ENCODE data around the gene TRERF1. TPM values are rescaled to one million over a fixed set of nuclear protein-coding genes. Genes with fewer than 3 reads are reported as not detected.
"Not testable (repeated sequence)": the region's sequence is repeated elsewhere in the genome, so short reads cannot be mapped to it uniquely, and the experiment has no call there.

Gene TRERF1
- total RNA-seq, 4 donors from 2014 or later = 6.9 to 12.1 (median 8.8) TPM

GRCh38 chr6:42222448-42222847 lies 229.3 kb downstream of the TRERF1 start:
- no peak for DNase-seq (ENCODE audit: low spot score in 2 of 2)
- TF ChIP-seq POLR2A (IDR thresholded peaks at IDR 0.05) (no peak), CTCF (IDR thresholded peaks at IDR 0.05) (no peak)
- WGBS, 2 donors = 83 to 90% methylated on average over 7 of the region's 7 CpGs
- no peak overlapping the region for H3K4me3 ChIP-seq (ENCODE audit: low read depth, poor library complexity, severe bottlenecking)
- intact Hi-C loops (cut with DNase I; ENCODE audit: low total_unique reads) = no loop called here

GRCh38 chr6:42221546-42221945 lies 230.2 kb downstream of the TRERF1 start:
- 63 to 68% methylated on average over 4 of the region's 4 CpGs for WGBS, 2 donors
- no peak overlapping the region for H3K4me3 ChIP-seq (ENCODE audit: low read depth, poor library complexity, severe bottlenecking)
- intact Hi-C loops (cut with DNase I; ENCODE audit: low total_unique reads) = no loop called here
- no peak for DNase-seq (ENCODE audit: low spot score in 2 of 2)
- TF ChIP-seq CTCF (IDR thresholded peaks at IDR 0.05) (no peak), POLR2A (IDR thresholded peaks at IDR 0.05) (no peak)

- intact Hi-C loops (cut with DNase I; ENCODE audit: low total_unique reads) = no loop called here
- TF ChIP-seq POLR2A (IDR thresholded peaks at IDR 0.05) (no peak), CTCF (IDR thresholded peaks at IDR 0.05) (no peak)
- 72 to 79% methylated on average over 6 of the region's 6 CpGs for WGBS, 2 donors
- DNase-seq (ENCODE audit: low spot score in 2 of 2) = no peak
- no peak overlapping the region for H3K4me3 ChIP-seq (ENCODE audit: low read depth, poor library complexity, severe bottlenecking)
Observed at GRCh38 chr6:42220807-42221206, 230.9 kb downstream of the TRERF1 start.

GRCh38 chr6:42217519-42218367 lies 234.0 kb downstream of the TRERF1 start, which contains the start of gene MRPS10:
Gene MRPS10, minus strand, starts transcription at chr6:42217861. Its CDS starts 12 bp downstream, at chr6:42217849.
- intact Hi-C loops (cut with DNase I; ENCODE audit: low total_unique reads) = no loop called here
- TF ChIP-seq POLR2A (IDR thresholded peaks at IDR 0.05) (peak in 1 of 2 donors; percentile 29), CTCF (IDR thresholded peaks at IDR 0.05) (no peak)
- WGBS, 2 donors = 10 to 11% methylated on average over 28 to 29 of the region's 29 CpGs
- H3K4me3 ChIP-seq (ENCODE audit: low read depth, poor library complexity, severe bottlenecking) = peak within 1 kb of the TSS; percentile 61
- DNase-seq (ENCODE audit: low spot score in 2 of 2) = peak; percentile 94 to 98

- peak overlapping the region; percentile 61 for H3K4me3 ChIP-seq (ENCODE audit: low read depth, poor library complexity, severe bottlenecking)
- intact Hi-C loops (cut with DNase I; ENCODE audit: low total_unique reads) = no loop called here
- WGBS, 2 donors = 2 to 3% methylated on average over 5 of the region's 5 CpGs
- no peak for DNase-seq (ENCODE audit: low spot score in 2 of 2)
- no peak for TF ChIP-seq POLR2A (IDR thresholded peaks at IDR 0.05)
- TF ChIP-seq CTCF (IDR thresholded peaks at IDR 0.05) = no peak
Observed at GRCh38 chr6:42217157-42217518, 234.6 kb downstream of the TRERF1 start.

- DNase-seq (ENCODE audit: low spot score in 2 of 2); intact Hi-C loops (cut with DNase I; ENCODE audit: low total_unique reads); H3K4me3 ChIP-seq (ENCODE audit: low read depth, poor library complexity, severe bottlenecking): not testable (repeated sequence)
- 86 to 87% methylated on average over 18 of the region's 18 CpGs for WGBS, 2 donors
Observed at GRCh38 chr6:42216495-42216894, 235.2 kb downstream of the TRERF1 start.

Data from lower leg skin (tissue), 4 donors.